ENCODE measurements around the gene CRBN.

The CRBN gene

GRCh38 chr3:3194861-3195260 is 15.4 kb upstream of the CRBN start:
- Mint-ChIP-seq H3K27ac (no peak overlapping the region), H3K36me3 (ENCODE audit: low read depth) (no peaks in the 10 kb centered on the region), H3K4me1 (peaks cover 12% of the 10 kb centered on the region), H3K9me3 (peaks cover 2% of the 10 kb centered on the region), H3K4me3 (no peak overlapping the region), H3K27me3 (ENCODE audit: low read depth) (peaks cover 21% of the 10 kb centered on the region)
- no peak for TF ChIP-seq CTCF (IDR thresholded peaks at IDR 0.05; ENCODE audit: unreplicated experiment in 3 of 3)

GRCh38 chr3:3192286-3192675 is 12.8 kb upstream of the CRBN start:
- H3K36me3 Mint-ChIP-seq (ENCODE audit: low read depth) = no peaks in the 10 kb centered on the region
- no peak overlapping the region for H3K27ac Mint-ChIP-seq

GRCh38 chr3:3191675-3192285 is 12.3 kb upstream of the CRBN start:
- H3K27me3 Mint-ChIP-seq (ENCODE audit: low read depth) = peaks cover 19% of the 10 kb centered on the region
- peaks cover 9% of the 10 kb centered on the region for H3K9me3 Mint-ChIP-seq
- no peak overlapping the region for H3K27ac Mint-ChIP-seq
- H3K4me1 Mint-ChIP-seq = peaks cover 15% of the 10 kb centered on the region
- H3K36me3 Mint-ChIP-seq (ENCODE audit: low read depth) = no peaks in the 10 kb centered on the region
- H3K4me3 Mint-ChIP-seq = no peak overlapping the region
- no peak for TF ChIP-seq CTCF (IDR thresholded peaks at IDR 0.05; ENCODE audit: unreplicated experiment in 3 of 3)

More at GRCh38 chr3:3192286-3192675, 12.8 kb upstream of the CRBN start:
- no peak for TF ChIP-seq CTCF (IDR thresholded peaks at IDR 0.05; ENCODE audit: unreplicated experiment in 3 of 3)
- H3K9me3 Mint-ChIP-seq = peaks cover 9% of the 10 kb centered on the region
- no peak overlapping the region for H3K4me3 Mint-ChIP-seq
- peaks cover 19% of the 10 kb centered on the region for H3K27me3 Mint-ChIP-seq (ENCODE audit: low read depth)
- peaks cover 15% of the 10 kb centered on the region for H3K4me1 Mint-ChIP-seq

GRCh38 chr3:3189961-3190360 is 10.5 kb upstream of the CRBN start:
- Mint-ChIP-seq H3K4me1 (peaks cover 15% of the 10 kb centered on the region), H3K4me3 (no peak overlapping the region), H3K27ac (peak overlapping the region in 2 of 3 experiments; percentile 52 to 85), H3K27me3 (ENCODE audit: low read depth) (peaks cover 19% of the 10 kb centered on the region), H3K36me3 (ENCODE audit: low read depth) (no peaks in the 10 kb centered on the region), H3K9me3 (peaks cover 21% of the 10 kb centered on the region)
- no peak for TF ChIP-seq CTCF (IDR thresholded peaks at IDR 0.05; ENCODE audit: unreplicated experiment in 3 of 3)

- H3K27me3 Mint-ChIP-seq (ENCODE audit: low read depth) = peaks cover 16% of the 10 kb centered on the region
- H3K4me3 Mint-ChIP-seq = no peak overlapping the region
- TF ChIP-seq CTCF (IDR thresholded peaks at IDR 0.05; ENCODE audit: unreplicated experiment in 3 of 3) = no peak
- no peaks in the 10 kb centered on the region for H3K36me3 Mint-ChIP-seq (ENCODE audit: low read depth)
- H3K9me3 Mint-ChIP-seq = peaks cover 21% of the 10 kb centered on the region
- H3K4me1 Mint-ChIP-seq = peaks cover 15% of the 10 kb centered on the region
- H3K27ac Mint-ChIP-seq = peak overlapping the region in 2 of 3 experiments; percentile 85
These were observed 9.7 kb upstream of the CRBN start for GRCh38 chr3:3189102-3189727.

GRCh38 chr3:3184876-3185275 is 5.4 kb upstream of the CRBN start:
- peaks cover 21% of the 10 kb centered on the region for H3K4me1 Mint-ChIP-seq
- H3K9me3 Mint-ChIP-seq = peaks cover 19% of the 10 kb centered on the region
- TF ChIP-seq CTCF (IDR thresholded peaks at IDR 0.05; ENCODE audit: unreplicated experiment in 3 of 3) = no peak
- no peak overlapping the region for H3K4me3 Mint-ChIP-seq
- peaks cover 2% of the 10 kb centered on the region for H3K27me3 Mint-ChIP-seq (ENCODE audit: low read depth)
- H3K27ac Mint-ChIP-seq = no peak overlapping the region
- H3K36me3 Mint-ChIP-seq (ENCODE audit: low read depth) = no peaks in the 10 kb centered on the region
